Nephron progenitor cell (in vitro differentiated cells): Measurements from ENCODE around the gene TNRC6A.
"Not testable (repeated sequence)": the region's sequence is repeated elsewhere in the genome, so short reads cannot be mapped to it uniquely, and the experiment has no call there.

Experiments
- DNase-seq: peaks from one replicate; pipeline ENCODE4 v3.0.0; 2021
- H3K27ac Mint-ChIP-seq: 2 replicates; pipeline ENCODE4 v1.8.0; 2021; ENCODE audit warnings: mild to moderate bottlenecking, moderate library complexity, mixed read lengths
- H3K27me3 Mint-ChIP-seq: 2 replicates; pipeline ENCODE4 v1.8.0; 2021; ENCODE audit warnings: mild to moderate bottlenecking, low read depth, mixed read lengths; ENCODE audit not compliant: poor library complexity
- H3K36me3 Mint-ChIP-seq: 2 replicates; pipeline ENCODE4 v1.8.0; 2021; ENCODE audit warnings: low read depth, mixed read lengths
- H3K4me1 Mint-ChIP-seq: 2 replicates; pipeline ENCODE4 v1.8.0; 2021; ENCODE audit warnings: mixed read lengths
- H3K4me3 Mint-ChIP-seq: 2 replicates; pipeline ENCODE4 v1.8.0; 2021; ENCODE audit warnings: mild to moderate bottlenecking, moderate library complexity, mixed read lengths
- H3K9me3 Mint-ChIP-seq: 2 replicates; pipeline ENCODE4 v1.8.0; 2021; ENCODE audit warnings: mild to moderate bottlenecking, moderate library complexity, mixed read lengths
- TF ChIP-seq, protein P1 (sequence below): fragments of 200-600 bp; sonication (generic); IDR thresholded peaks from 2 replicates; pipeline ENCODE4 v1.5.0; 2021; ENCODE audit warnings: antibody characterized with exemption

Gene TNRC6A

DNA sequence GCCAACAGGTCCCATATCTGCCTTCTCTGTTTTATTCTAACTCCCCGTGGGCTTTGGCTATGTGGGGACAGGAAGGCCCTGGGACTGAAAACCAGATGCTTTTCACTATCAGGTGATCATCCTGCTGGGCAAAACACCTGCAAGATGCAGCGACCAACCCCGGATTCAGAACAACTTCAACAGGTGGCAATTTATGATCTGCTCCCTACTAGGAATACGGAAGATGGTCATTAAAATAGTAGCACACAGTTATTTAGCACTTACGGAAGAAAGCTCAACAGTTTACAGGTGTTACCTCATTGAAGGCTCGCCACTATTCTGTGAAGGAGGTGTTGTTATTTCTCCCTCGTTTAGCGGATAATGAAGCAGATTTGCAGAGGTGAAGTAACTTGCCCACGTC is 108.5 kb downstream of the TNRC6A start:
- H3K27me3 Mint-ChIP-seq = peaks cover 3% of the 10 kb centered on the region
- H3K4me3 Mint-ChIP-seq = no peak overlapping the region
- H3K9me3 Mint-ChIP-seq = no peaks in the 10 kb centered on the region
- TF ChIP-seq, protein P1, sequence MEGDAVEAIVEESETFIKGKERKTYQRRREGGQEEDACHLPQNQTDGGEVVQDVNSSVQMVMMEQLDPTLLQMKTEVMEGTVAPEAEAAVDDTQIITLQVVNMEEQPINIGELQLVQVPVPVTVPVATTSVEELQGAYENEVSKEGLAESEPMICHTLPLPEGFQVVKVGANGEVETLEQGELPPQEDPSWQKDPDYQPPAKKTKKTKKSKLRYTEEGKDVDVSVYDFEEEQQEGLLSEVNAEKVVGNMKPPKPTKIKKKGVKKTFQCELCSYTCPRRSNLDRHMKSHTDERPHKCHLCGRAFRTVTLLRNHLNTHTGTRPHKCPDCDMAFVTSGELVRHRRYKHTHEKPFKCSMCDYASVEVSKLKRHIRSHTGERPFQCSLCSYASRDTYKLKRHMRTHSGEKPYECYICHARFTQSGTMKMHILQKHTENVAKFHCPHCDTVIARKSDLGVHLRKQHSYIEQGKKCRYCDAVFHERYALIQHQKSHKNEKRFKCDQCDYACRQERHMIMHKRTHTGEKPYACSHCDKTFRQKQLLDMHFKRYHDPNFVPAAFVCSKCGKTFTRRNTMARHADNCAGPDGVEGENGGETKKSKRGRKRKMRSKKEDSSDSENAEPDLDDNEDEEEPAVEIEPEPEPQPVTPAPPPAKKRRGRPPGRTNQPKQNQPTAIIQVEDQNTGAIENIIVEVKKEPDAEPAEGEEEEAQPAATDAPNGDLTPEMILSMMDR = no peak
- H3K4me1 Mint-ChIP-seq = no peaks in the 10 kb centered on the region
- H3K27ac Mint-ChIP-seq = no peak overlapping the region
- H3K36me3 Mint-ChIP-seq = no peaks in the 10 kb centered on the region
- DNase-seq = no peak

DNA sequence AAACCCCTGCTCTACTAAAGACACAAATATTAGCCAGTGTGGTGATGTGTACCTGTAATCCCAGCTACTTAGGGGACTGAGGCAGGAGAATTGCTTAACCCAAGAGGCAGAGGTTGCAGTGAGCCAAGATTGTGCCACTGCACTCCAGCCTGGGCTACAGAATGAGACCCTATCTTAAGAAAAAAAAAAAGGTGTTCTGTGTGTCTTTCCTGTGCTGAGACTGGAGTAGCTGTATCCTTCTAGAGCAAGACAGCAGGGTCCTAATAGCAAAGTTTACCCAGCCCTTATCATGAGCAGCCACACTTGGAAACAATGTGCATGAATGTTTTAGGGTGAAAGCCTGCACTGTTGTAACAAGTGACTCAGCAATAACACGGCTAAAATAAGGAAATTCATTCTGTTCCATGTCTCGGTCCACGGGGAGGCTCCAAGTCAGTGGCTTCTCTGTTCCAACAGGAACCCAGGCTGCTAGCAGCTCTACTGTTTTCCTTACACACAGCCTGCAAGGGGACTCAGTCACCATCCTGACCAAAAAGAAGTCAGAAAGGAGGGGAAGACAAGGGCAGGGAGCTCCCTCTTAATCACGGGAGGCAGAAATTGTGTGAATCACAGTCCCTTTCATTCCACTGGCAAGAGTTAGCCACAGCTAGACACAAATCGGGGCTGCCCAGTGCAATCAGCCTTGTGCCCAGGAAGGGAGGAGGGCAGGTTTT is 109.3 kb downstream of the TNRC6A start:
- no peaks in the 10 kb centered on the region for H3K36me3 Mint-ChIP-seq
- H3K27ac Mint-ChIP-seq = peak overlapping the region; percentile 21
- H3K4me3 Mint-ChIP-seq = no peak overlapping the region
- H3K4me1 Mint-ChIP-seq = no peaks in the 10 kb centered on the region
- TF ChIP-seq, protein P1 = no peak
- H3K9me3 Mint-ChIP-seq = no peaks in the 10 kb centered on the region
- peaks cover 4% of the 10 kb centered on the region for H3K27me3 Mint-ChIP-seq
- DNase-seq = no peak

DNA sequence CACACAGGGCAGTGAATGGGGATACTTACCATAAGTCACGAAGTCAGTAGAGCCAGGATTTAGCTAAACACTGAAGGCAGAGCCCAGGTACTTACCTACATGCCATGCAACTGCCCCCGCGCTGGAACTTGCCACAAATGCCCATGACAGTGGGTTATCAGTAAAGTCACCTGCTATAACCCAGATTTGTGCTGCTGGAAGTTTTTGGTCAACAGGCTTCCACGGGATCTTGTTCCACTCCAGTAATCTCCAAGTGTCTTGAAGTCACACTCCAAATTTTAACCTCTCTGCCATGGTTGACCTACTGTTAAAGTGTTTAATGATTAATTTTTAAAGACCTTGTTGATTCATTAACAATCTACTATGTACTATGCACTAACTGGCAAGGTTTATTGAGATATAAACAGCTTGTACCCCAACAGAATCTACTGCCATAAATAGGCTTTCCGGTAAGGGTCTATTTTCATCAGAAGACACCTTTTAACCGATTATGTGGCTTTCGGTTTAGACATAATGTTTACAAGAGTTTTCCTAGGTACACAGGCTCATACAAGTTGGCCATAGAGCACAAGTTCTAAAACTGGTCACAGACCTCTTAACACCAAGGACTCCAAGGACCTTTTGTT is 110.0 kb downstream of the TNRC6A start:
- DNase-seq = no peak
- TF ChIP-seq, protein P1 = no peak
- H3K27ac Mint-ChIP-seq = no peak overlapping the region
- H3K9me3 Mint-ChIP-seq = no peaks in the 10 kb centered on the region
- no peak overlapping the region for H3K4me3 Mint-ChIP-seq
- H3K36me3 Mint-ChIP-seq = no peaks in the 10 kb centered on the region
- peaks cover 5% of the 10 kb centered on the region for H3K27me3 Mint-ChIP-seq
- no peaks in the 10 kb centered on the region for H3K4me1 Mint-ChIP-seq

DNA sequence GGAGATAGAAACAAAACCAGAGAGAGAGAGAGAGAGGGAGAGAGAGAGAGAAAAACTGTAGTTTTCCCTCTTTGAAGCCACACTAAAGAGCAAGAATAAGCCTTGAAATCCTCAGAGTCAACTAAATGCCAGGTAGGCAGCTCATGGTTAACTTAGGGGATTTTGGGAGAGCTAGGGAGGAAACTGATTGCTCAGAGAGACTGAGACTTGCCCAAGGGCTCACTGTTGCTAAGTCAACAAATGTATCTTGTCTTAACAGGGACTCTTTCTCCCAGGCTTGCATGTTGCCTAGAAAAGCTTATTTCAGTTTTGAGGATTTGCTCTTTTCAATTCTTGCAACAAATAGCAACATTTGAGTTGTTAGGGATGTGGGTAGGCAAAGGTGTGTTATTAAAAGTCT is 111.8 kb downstream of the TNRC6A start:
- TF ChIP-seq, protein P1 = no peak
- peaks cover 5% of the 10 kb centered on the region for H3K27me3 Mint-ChIP-seq
- no peaks in the 10 kb centered on the region for H3K9me3 Mint-ChIP-seq
- no peaks in the 10 kb centered on the region for H3K36me3 Mint-ChIP-seq
- H3K4me3 Mint-ChIP-seq = no peak overlapping the region
- H3K4me1 Mint-ChIP-seq = no peaks in the 10 kb centered on the region
- no peak for DNase-seq
- no peak overlapping the region for H3K27ac Mint-ChIP-seq

DNA sequence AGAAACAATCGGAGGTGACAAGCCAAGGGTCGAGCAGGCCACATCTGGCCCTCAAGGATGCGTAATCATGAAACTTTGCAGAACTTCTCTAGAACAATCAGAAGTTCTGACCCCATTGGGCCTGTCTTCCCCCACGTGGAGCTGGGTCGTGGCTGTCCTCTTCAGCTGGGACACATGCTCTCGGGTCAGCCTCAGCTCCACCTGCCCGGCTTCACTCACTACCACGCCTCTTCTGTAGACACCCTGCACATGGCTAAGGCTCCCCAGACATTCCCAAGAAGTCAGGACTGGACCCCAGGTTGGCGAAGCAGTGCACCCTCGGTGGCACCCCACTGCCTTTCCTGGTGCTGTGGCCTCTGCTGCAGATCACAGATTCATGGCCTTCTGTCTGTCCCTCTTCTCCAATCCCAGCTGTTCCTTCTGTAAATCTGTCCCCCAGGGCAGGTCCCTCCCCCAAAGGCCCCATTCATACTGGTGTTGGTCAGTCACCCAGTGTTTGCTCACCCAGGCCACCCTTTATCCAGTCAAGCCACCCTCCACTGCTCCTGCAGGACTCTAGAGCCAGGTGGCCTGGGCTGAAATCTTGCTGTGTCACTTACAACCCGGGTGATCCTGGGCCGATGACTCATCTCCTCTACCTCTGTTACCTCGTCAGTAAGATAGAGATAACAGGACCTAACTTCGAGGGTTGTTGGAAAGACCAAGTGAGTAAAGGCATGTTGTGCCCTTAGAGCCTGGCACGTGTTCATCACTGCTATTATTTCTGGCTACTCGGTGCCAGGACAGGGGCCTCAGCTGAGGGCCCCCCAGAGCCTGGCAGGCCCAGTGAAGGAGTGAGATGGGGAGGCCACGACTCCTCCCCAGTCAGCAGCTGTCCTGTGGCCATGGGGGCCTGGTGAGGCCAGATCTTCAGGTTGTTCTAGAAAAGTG is 114.9 kb downstream of the TNRC6A start:
- H3K27ac Mint-ChIP-seq = no peak overlapping the region
- no peaks in the 10 kb centered on the region for H3K4me1 Mint-ChIP-seq
- no peak for DNase-seq
- no peaks in the 10 kb centered on the region for H3K36me3 Mint-ChIP-seq
- H3K27me3 Mint-ChIP-seq = peaks cover 9% of the 10 kb centered on the region
- TF ChIP-seq, protein P1 = no peak
- H3K4me3 Mint-ChIP-seq = no peak overlapping the region
- no peaks in the 10 kb centered on the region for H3K9me3 Mint-ChIP-seq

DNA sequence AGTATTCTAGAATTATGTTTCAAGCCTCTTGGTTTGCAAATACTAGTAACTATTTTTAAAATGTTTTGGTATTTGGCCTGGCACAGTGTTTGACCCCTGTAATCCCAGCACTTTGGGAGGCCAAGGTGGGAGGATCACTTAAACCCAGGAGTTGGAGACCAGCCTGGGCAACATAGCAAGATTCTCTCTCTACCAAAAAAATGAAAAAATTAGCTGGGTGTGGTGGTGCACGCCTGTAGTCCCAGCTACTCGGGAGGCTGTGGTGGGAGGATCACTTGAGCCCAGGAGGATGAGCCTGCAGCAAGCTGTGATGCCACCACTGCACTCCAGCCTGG is 115.5 kb downstream of the TNRC6A start:
- not testable (repeated sequence) for H3K27ac Mint-ChIP-seq, H3K4me1 Mint-ChIP-seq, H3K4me3 Mint-ChIP-seq, H3K36me3 Mint-ChIP-seq, H3K27me3 Mint-ChIP-seq, DNase-seq, H3K9me3 Mint-ChIP-seq
